Naive thymus-derived CD8-positive, alpha-beta T cell (primary cell): ENCODE data around the gene IPCEF1. TPM values are rescaled to one million over a fixed set of nuclear protein-coding genes. Genes with fewer than 3 reads are reported as not detected.

Source experiments
- ATAC-seq, 2 donors: fragments of 150-1000 bp; cut with Tn5 transposase in 1 of 2; sonication (Bioruptor Pico), chemical (Tn5 transposase) in 1 of 2; 1 replicate in 1 of 2; 2 replicates in 1 of 2; pipeline ENCODE4 v1.10.0; 2021; ENCODE audit warnings: mild to moderate bottlenecking in 2 of 2, moderate library complexity in 2 of 2
- POLR2A ChIA-PET: fragments of 350-600 bp; sonication (Branson Sonifier 250); formaldehyde crosslinking; loops from one replicate; lab custom pipeline; 2021; ENCODE audit warnings: antibody characterized with exemption; lab: Charles Lee
- DNase-seq, 10 donors: peaks; one replicate each; pipeline versions ENCODE4 v3.0.0 to v3.0.0-alpha.2; 2020 to 2022
- H3K27ac Mint-ChIP-seq, 10 donors: one replicate each; pipeline ENCODE4 v1.8.0; 2020 to 2022; ENCODE audit warnings: mild to moderate bottlenecking in 10 of 10, mixed read lengths in 10 of 10, moderate library complexity in 4 of 10, inconsistent platforms in 1 of 10
- H3K27me3 Mint-ChIP-seq, 5 donors: one replicate each; pipeline ENCODE4 v1.8.0; 2021 to 2022; ENCODE audit warnings: mixed read lengths in 5 of 5
- H3K36me3 Mint-ChIP-seq, 3 donors: one replicate each; pipeline ENCODE4 v1.8.0; 2020 to 2022; ENCODE audit warnings: mixed read lengths in 3 of 3, mild to moderate bottlenecking in 2 of 3, inconsistent platforms in 1 of 3
- H3K4me1 Mint-ChIP-seq, 4 donors: one replicate each; pipeline ENCODE4 v1.8.0; 2021 to 2022; ENCODE audit warnings: mixed read lengths in 4 of 4
- H3K4me3 Mint-ChIP-seq, 10 donors: one replicate each; pipeline ENCODE4 v1.8.0; 2020 to 2022; ENCODE audit warnings: mild to moderate bottlenecking in 10 of 10, mixed read lengths in 10 of 10, moderate library complexity in 6 of 10, inconsistent platforms in 1 of 10
- H3K9me3 Mint-ChIP-seq, 9 donors: one replicate each; pipeline ENCODE4 v1.8.0; 2020 to 2022; ENCODE audit warnings: mixed read lengths in 9 of 9, mild to moderate bottlenecking in 3 of 9, inconsistent platforms in 1 of 9, moderate library complexity in 1 of 9
- polyA plus RNA-seq, 3 donors: library from polyadenylated mRNA; unstranded; fragments of 300-500 nt; fragmentation: Illumina TruSeq; gene quantifications; one replicate each; pipeline ENCODE4 v1.2.3, GENCODE V29; 2021
- total RNA-seq, 8 experiments: library from RNA in 2 of 8; stranded (reverse) in 2 of 8; gene quantifications; one replicate each; pipeline ENCODE4 v1.2.3 and lab custom pipeline; 2021 to 2026

The IPCEF1 gene
- total and polyA plus RNA-seq, 5 experiments from 2014 or later: 80.9 to 102 (median 91.7) TPM

DNA sequence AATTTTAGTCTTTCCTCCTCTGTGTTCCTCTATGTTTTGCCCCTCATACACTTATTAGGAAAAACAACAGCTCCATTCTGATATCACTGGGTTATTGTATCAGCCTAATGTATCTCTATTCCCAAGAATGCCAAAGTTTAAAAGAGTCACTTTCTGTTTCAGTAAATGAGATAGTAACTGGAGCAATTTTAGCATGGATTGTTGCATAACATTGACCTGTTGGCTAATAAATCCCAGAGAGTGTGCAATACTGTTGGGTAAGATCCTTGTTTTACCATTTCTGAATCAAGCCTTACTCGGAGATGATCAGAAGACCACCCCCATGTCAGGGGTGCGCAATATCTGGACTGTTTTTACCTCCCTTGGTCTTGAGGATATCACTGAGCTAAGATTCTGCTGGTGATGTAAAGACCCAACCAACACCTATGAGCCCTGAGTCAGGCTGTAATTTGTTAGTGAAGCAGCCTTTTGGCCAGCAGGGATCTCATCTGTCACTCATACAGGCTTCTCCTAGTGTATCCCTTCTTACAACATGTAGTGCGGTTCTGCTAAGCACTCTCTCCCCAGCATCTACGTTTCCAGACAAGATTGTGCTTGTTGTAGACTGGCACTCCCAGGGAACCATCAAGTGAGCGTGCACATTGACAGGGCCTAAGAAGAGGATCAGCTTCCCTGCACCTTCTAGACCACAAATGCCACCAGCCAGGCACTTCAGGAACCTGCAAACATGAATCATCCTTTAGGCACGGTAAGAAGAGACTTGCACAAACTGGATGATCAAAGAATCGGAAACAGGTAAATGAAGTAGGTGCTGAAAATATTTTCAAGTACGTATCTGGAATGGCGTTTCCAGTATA, 11.5 kb upstream of the IPCEF1 start:
- Mint-ChIP-seq H3K4me3 (no peak overlapping the region), H3K9me3 (no peaks in the 10 kb centered on the region), H3K4me1 (peaks cover 0 to 6% (median 2%) of the 10 kb centered on the region in 4 donors), H3K27me3 (peaks cover 0 to 2% (median 0%) of the 10 kb centered on the region in 5 donors), H3K27ac (peak overlapping the region in 1 of 10 donors; percentile 14), H3K36me3 (no peaks in the 10 kb centered on the region)
- POLR2A ChIA-PET: no interaction called here
- no peak for ATAC-seq
- no peak for DNase-seq

DNA sequence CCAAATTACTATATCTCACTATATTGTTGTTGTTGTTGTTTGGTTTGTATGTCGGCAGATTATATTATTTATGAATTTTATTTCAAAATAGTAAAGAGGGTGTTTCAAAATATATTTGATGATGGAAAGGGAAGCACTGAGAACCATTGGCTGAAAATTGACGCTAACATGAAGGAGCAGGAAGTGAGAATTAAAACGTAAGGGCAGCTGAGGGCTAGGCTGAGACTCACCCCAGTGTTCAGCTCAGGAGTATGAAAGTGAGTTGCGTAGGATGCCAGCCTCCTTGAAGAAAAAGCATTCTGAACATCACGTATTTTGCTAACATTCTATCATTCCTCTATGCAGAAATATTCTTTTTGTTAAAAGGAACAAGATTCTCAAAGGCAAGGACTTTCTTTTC, 10.7 kb upstream of the IPCEF1 start:
- Mint-ChIP-seq H3K27me3 (no peaks in the 10 kb centered on the region), H3K4me3 (no peak overlapping the region), H3K36me3 (no peaks in the 10 kb centered on the region), H3K9me3 (no peaks in the 10 kb centered on the region), H3K27ac (no peak overlapping the region), H3K4me1 (peaks cover 0 to 6% (median 2%) of the 10 kb centered on the region in 4 donors)
- ATAC-seq: no peak
- DNase-seq: no peak
- POLR2A ChIA-PET: no interaction called here

DNA sequence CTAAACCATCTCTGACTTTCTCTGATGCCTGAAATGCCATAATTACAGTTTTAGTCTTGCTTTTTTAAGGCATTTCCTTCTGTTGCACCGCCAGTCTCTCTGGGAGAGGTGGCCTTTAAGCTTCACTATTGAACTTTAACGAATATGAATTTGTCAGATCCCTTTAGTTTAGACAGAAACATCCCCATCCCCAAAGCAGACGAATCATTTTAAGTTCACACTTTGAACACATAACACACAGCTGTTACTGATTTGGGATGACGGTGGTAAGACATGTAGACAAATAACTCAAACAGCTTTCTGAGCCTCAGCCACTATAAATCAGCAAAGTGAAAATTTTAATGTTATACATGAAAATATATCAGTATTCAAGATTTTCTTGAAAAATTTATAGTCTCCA, 7.2 kb upstream of the IPCEF1 start:
- Mint-ChIP-seq H3K9me3 (no peaks in the 10 kb centered on the region), H3K4me1 (peaks cover 10 to 23% (median 20%) of the 10 kb centered on the region in 4 donors), H3K36me3 (no peaks in the 10 kb centered on the region), H3K4me3 (no peak overlapping the region), H3K27ac (no peak overlapping the region), H3K27me3 (no peaks in the 10 kb centered on the region)
- ATAC-seq (no peak), DNase-seq (no peak)
- POLR2A ChIA-PET: no interaction called here

DNA sequence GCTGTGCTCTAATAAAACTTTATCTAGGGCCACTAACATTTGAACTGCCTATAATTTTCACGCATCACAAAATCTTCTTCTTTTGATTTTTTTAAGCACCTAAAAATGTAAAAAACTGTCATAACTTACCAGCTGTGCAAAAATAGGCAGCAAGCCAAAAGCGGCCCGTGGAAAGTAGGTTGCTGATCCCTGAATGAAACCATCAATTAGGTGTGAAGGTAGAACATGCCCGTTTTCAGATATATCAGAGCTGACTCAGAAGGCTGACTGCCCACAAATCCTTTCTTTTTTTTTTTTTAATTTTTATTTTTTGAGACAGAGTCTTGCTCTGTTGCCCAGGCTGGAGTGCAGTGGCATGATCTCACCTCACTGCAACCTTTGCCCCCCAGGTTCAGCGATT, 4.9 kb upstream of the IPCEF1 start:
- H3K27me3 Mint-ChIP-seq: no peaks in the 10 kb centered on the region

DNA sequence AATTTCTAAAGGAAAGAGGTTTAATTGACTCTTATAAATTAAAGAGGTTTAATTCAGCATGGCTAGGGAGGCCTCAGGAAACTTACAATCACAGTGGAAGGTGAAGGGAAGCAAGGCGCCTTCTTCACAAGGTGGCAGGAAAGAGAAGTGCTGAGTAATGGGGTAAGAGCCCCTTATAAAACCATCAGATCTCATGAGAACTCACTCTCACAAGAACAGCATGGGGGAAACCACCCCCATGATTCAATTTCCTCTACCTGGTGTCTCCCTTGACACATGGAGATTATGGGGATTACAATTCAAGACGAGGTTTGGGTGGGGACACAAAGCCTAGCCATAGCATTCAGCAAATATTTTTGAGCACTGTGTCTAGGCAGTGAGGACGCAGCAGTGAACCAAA, 3.9 kb upstream of the IPCEF1 start:
- Mint-ChIP-seq H3K4me3 (peak overlapping the region in 1 of 10 donors; percentile 5), H3K9me3 (no peaks in the 10 kb centered on the region), H3K4me1 (peaks cover 14 to 37% (median 35%) of the 10 kb centered on the region in 4 donors), H3K36me3 (no peaks in the 10 kb centered on the region), H3K27ac (peak overlapping the region in 1 of 10 donors; percentile 2), H3K27me3 (no peaks in the 10 kb centered on the region)
- POLR2A ChIA-PET: no interaction called here
- DNase-seq (no peak), ATAC-seq (no peak)

More for the DNA sequence above, 4.9 kb upstream of the IPCEF1 start:
- Mint-ChIP-seq H3K27ac (peak overlapping the region in 1 of 10 donors; percentile 44), H3K4me3 (no peak overlapping the region), H3K4me1 (peaks cover 14 to 33% (median 29%) of the 10 kb centered on the region in 4 donors), H3K36me3 (no peaks in the 10 kb centered on the region), H3K9me3 (no peaks in the 10 kb centered on the region)
- POLR2A ChIA-PET: interaction anchor here (1.2 kb wide), 1 partner anchor 12 kb away, joined by 3 read pairs; no protein-coding TSS in a partner anchor
- DNase-seq (no peak), ATAC-seq (no peak)

DNA sequence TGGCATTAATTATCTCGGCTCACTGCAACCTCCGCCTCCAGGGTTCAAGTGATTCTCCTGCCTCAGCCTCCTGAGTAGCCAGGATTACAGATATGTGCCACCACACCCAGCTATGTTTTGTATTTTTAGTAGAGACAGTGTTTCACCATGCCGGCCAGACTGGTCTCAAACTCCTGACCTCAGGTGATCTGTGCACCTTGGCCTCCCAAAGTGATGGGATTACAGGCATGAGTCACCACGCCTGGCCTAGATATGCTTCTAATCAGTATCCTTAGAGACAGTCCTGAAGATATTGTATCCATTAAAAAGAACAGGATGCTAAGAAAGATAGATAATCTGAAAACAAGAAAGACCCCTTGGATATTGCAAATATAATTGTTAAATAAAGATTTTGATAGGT, 3.1 kb upstream of the IPCEF1 start:
- peak overlapping the region in 7 of 10 donors; percentile 13 to 87 (median 70) for H3K4me3 Mint-ChIP-seq
- H3K27ac Mint-ChIP-seq: peak overlapping the region in 2 of 10 donors; percentile 84 to 88
- H3K9me3 Mint-ChIP-seq: peaks cover 0 to 4% (median 0%) of the 10 kb centered on the region in 9 donors
- peaks cover 0 to under 1% (median 0%) of the 10 kb centered on the region in 5 donors for H3K27me3 Mint-ChIP-seq
- no peaks in the 10 kb centered on the region for H3K36me3 Mint-ChIP-seq
- POLR2A ChIA-PET: no interaction called here
- DNase-seq (no peak), ATAC-seq (no peak)
- peaks cover 14 to 39% (median 38%) of the 10 kb centered on the region in 4 donors for H3K4me1 Mint-ChIP-seq

DNA sequence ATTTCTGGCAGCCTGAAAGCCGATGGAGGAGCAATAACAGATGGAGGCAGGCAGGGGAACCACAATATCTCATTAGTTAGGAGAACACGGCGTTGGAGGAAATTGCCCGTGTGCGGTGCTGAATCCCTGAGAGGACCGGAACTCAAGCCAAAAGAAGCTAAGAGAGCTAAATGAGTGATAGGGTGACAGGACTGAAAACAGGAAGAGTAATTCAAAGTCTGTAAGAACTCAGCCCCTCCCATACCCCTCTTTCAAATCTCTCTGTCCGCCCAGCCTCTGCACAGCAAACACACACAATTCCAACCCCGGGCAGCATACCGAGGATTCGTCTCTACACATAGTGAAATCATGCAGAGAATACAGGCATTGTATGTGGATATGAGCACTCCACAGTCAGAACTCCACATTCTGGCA, 2.6 kb upstream of the IPCEF1 start:
- Mint-ChIP-seq H3K4me1 (peaks cover 18 to 43% (median 38%) of the 10 kb centered on the region in 4 donors), H3K27ac (peak overlapping the region in 8 of 10 donors; percentile 44 to 88 (median 78)), H3K27me3 (peaks cover 0 to 2% (median 0%) of the 10 kb centered on the region in 5 donors), H3K36me3 (no peaks in the 10 kb centered on the region), H3K9me3 (peaks cover 0 to 9% (median 0%) of the 10 kb centered on the region in 9 donors), H3K4me3 (peak overlapping the region; percentile 52 to 87 (median 68))
- DNase-seq (peak in 3 of 10 donors; percentile 5 to 15 (median 10)), ATAC-seq (peak; percentile 50 to 51)
- POLR2A ChIA-PET: no interaction called here

DNA sequence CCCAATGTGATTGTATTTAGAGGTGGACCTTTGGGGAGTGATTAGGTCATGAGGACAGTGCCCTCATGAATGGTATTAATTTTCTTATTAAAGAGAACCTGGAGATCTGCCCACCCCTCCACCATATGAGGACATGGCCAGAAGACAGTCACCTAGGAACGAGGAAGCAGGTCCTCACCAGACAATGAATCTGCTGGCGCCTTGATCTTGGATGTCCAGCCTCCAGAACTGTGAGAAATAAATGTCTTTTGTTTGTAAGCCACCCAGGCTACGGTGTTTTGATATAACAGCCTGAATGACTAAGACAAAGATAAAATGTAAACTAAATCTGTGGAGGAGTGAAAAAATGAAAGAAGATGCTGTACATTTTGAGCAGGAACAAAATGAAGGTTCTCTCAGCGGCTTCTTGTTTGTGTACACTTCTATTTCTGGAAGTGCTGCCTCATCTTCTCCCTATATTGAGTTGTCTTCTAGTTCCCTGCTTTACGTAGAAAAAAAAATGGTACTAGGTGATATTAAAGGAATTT, 1.5 kb upstream of the IPCEF1 start:
- H3K9me3 Mint-ChIP-seq: peaks cover 0 to 11% (median 0%) of the 10 kb centered on the region in 9 donors
- H3K36me3 Mint-ChIP-seq: peaks cover 0 to 2% (median 0%) of the 10 kb centered on the region in 3 donors

DNA sequence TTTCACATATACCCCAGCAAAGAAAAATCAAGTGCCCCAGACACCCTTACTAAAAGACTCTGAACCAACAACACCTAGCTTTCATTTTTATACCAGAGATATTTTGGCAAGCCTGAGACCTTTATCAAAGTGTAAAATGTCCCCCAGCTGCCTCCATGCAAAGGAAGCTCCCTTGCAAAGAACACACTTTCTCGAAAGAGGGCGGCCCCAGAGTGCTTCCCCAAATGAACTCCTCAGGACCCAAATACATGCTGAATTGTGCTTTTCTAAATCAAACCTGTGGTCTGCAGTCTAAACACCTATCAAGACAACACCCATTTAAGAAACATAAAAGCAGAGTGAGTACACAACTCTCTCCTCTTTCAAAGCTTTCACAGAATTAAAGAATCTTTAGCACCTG, 490 bp downstream of the IPCEF1 start:
- DNase-seq: no peak
- ATAC-seq: no peak
- Mint-ChIP-seq H3K4me3 (no peak overlapping the region), H3K4me1 (peaks cover 18 to 48% (median 36%) of the 10 kb centered on the region in 4 donors), H3K27ac (peak overlapping the region in 1 of 10 donors; percentile 9), H3K27me3 (peaks cover 0 to 2% (median 0%) of the 10 kb centered on the region in 5 donors), H3K9me3 (peaks cover 0 to 11% (median 0%) of the 10 kb centered on the region in 9 donors), H3K36me3 (peaks cover 0 to 2% (median 0%) of the 10 kb centered on the region in 3 donors)
- POLR2A ChIA-PET: no interaction called here

More for the DNA sequence above, 1.5 kb upstream of the IPCEF1 start:
- Mint-ChIP-seq H3K4me3 (peak overlapping the region in 3 of 10 donors; percentile 4 to 87 (median 7)), H3K27ac (no peak overlapping the region), H3K4me1 (peaks cover 18 to 43% (median 38%) of the 10 kb centered on the region in 4 donors), H3K27me3 (peaks cover 0 to 2% (median 0%) of the 10 kb centered on the region in 5 donors)
- POLR2A ChIA-PET: no interaction called here
- no peak for DNase-seq
- no peak for ATAC-seq

DNA sequence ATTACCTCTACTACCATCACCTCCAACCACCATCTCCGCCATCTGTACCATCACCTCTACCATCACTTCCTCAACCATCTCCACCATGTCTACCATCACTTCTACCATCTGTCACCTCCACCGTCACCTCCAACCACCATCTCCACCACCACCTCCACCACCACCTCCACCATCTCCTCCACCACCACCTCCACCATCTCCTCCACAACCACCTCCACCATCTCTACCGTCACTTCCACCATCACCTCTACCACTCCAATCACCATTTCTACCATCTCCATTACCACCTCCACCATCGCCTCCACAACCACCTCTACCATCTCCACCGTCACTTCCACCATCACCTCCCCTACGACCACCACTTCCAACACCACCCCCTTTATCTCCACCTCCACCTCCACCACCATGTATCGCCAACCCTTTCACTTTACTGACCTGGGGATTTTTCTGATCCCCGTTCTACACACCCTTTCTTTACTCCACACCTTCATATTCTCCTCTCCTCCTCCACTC, 2.3 kb downstream of the IPCEF1 start:
- Mint-ChIP-seq H3K9me3 (peaks cover 0 to 11% (median 0%) of the 10 kb centered on the region in 9 donors), H3K27me3 (peaks cover 0 to 2% (median 0%) of the 10 kb centered on the region in 5 donors), H3K4me3 (no peak overlapping the region), H3K4me1 (peaks cover 13 to 35% (median 21%) of the 10 kb centered on the region in 4 donors), H3K27ac (peak overlapping the region in 1 of 10 donors; percentile 19), H3K36me3 (peaks cover 0 to 2% (median 0%) of the 10 kb centered on the region in 3 donors)
- DNase-seq: no peak
- ATAC-seq: no peak
- POLR2A ChIA-PET: no interaction called here

DNA sequence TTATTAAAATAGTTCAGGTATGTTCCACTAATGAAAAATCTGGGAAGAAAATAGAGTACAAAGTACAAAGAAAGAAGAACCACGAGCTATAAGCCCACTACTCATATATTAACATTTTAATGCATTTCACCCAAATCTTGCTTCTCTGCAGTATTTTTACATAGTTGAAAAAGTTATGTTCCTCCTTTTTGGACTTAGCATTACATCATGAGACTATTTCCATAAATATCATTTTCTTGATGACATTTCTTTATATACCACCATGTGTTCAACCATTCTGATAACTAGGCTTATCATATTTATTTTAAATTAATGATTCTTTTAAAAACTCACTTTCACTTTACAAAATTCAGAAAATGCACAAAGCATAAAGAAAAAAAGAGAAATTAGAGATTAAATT, 3.0 kb downstream of the IPCEF1 start:
- Mint-ChIP-seq H3K9me3 (peaks cover 0 to 11% (median 0%) of the 10 kb centered on the region in 9 donors), H3K27me3 (peaks cover 0 to 2% (median 0%) of the 10 kb centered on the region in 5 donors), H3K4me3 (no peak overlapping the region), H3K27ac (no peak overlapping the region), H3K36me3 (peaks cover 0 to 2% (median 0%) of the 10 kb centered on the region in 3 donors), H3K4me1 (peaks cover 7 to 28% (median 15%) of the 10 kb centered on the region in 4 donors)
- DNase-seq (no peak), ATAC-seq (no peak)
- POLR2A ChIA-PET: no interaction called here

DNA sequence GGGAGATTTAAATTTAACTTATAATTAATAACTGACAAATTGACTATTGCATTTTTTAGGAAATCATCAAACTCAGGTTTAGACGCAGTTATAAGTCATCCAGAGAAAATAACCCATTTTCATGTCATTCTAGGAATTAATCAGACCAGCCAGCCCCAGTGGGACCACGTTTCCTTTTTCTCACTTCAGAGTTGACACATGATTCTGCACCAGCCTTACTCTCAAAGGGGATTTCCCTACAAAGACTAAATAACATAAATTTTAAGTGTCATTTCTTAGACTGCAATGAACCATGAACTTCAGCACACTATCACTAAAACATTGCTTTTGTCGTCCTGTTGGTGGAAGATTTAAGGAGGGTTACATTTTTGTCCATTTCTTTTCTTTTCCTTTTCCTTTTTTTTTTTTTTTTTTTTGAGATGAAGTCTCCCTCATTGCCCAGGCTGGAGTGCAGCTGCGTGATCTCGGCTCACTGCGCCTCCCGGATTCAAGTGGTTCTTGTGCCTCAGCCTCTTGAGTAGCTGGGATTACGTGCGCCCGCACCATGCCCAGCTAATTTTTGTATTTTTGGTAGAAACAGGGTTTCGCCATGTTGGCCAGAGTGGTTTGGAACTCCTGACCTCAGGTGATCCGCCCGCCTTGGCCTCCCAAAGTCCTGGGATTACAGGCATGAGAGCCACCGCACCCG, 3.6 kb downstream of the IPCEF1 start:
- POLR2A ChIA-PET: no interaction called here
- peaks cover 4 to 25% (median 13%) of the 10 kb centered on the region in 4 donors for H3K4me1 Mint-ChIP-seq
- H3K4me3 Mint-ChIP-seq: no peak overlapping the region
- DNase-seq (no peak), ATAC-seq (no peak)
- H3K36me3 Mint-ChIP-seq: peaks cover 0 to 2% (median 0%) of the 10 kb centered on the region in 3 donors
- H3K27me3 Mint-ChIP-seq: peaks cover 0 to 2% (median 0%) of the 10 kb centered on the region in 5 donors
- H3K9me3 Mint-ChIP-seq: peaks cover 0 to 11% (median 0%) of the 10 kb centered on the region in 9 donors
- no peak overlapping the region for H3K27ac Mint-ChIP-seq
